Uterus (tissue), 4 donors: ENCODE measurements around the gene PROC. TPM values are rescaled to one million over a fixed set of nuclear protein-coding genes. Genes with fewer than 3 reads are reported as not detected.

Source experiments
- DNase-seq, 2 donors: peaks; one replicate each; pipeline ENCODE4 v3.0.0-alpha.2; 2019 to 2020
- H3K27ac ChIP-seq, 2 donors: fragments of 200-600 bp; sonication (generic); 1 replicate in 1 of 2; 2 replicates in 1 of 2; pipeline ENCODE4 v1.5.1; 2016 to 2018
- H3K27me3 ChIP-seq, 2 donors: fragments of 200-600 bp; sonication (generic); one replicate each; pipeline ENCODE4 v1.5.1; 2018 to 2019; ENCODE audit warnings: control low read depth in 1 of 2
- H3K36me3 ChIP-seq, 2 donors: fragments of 200-600 bp; sonication (generic); one replicate each; pipeline ENCODE4 v1.5.1; 2019; ENCODE audit warnings: control low read depth in 1 of 2
- H3K4me1 ChIP-seq, 2 donors: fragments of 200-600 bp; sonication (generic); one replicate each; pipeline ENCODE4 v1.5.1; 2018 to 2019; ENCODE audit warnings: control low read depth in 1 of 2
- H3K4me3 ChIP-seq, 2 donors: fragments of 200-600 bp; sonication (generic); 1 replicate in 1 of 2; 2 replicates in 1 of 2; pipeline ENCODE4 v1.5.1; 2018 to 2019; ENCODE audit warnings: mild to moderate bottlenecking in 1 of 2
- H3K9me3 ChIP-seq, 2 donors: fragments of 200-600 bp; sonication (generic); one replicate each; pipeline ENCODE4 v1.5.1; 2019; ENCODE audit warnings: control low read depth in 1 of 2
- POLR2A ChIP-seq, 2 donors: fragments of 450-650 bp; IDR thresholded peaks; one replicate each; pipeline ENCODE4 v1.6.1; 2016; ENCODE audit warnings: antibody characterized with exemption in 2 of 2, mild to moderate bottlenecking in 1 of 2, moderate library complexity in 1 of 2
- intact Hi-C: fragments of 100-400 bp; cut with DNase I; formaldehyde crosslinking; loops from one replicate; pipeline ENCODE4 v1.15.1; 2023; ENCODE audit warnings: low total_unique reads
- total RNA-seq, 4 donors: library from RNA; depleted of rRNA in 3 of 4; stranded (reverse); fragments of >200 nt in 3 of 4; gene quantifications; one replicate each; pipeline versions ENCODE4 v1.1.0 to v1.2.4, GENCODE V29; 2014 to 2023
- TF ChIP-seq, protein P1 (sequence below), 4 experiments: fragments of 200-600 bp in 2 of 4; fragments of 450-650 bp in 2 of 4; sonication (generic) in 2 of 4; IDR thresholded peaks; one replicate each; pipeline ENCODE4 v1.5.1; 2016 to 2019; ENCODE audit warnings: antibody characterized with exemption in 4 of 4, mild to moderate bottlenecking in 2 of 4, moderate library complexity in 1 of 4
- donor health status: DM: yes; HTN: yes; CAD: no.

PROC gene
- total RNA-seq, 4 donors from 2014 or later = 0.21 TPM; not detected in 3

DNA sequence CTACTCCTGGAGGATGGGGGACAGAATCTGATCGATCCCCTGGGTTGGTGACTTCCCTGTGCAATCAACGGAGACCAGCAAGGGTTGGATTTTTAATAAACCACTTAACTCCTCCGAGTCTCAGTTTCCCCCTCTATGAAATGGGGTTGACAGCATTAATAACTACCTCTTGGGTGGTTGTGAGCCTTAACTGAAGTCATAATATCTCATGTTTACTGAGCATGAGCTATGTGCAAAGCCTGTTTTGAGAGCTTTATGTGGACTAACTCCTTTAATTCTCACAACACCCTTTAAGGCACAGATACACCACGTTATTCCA, 844 bp downstream of the PROC start:
- Histone ChIP-seq H3K4me1 (peaks cover 0 to 8% of the 10 kb centered on the region in 2 donors), H3K27ac (no peak overlapping the region), H3K9me3 (no peaks in the 10 kb centered on the region), H3K27me3 (peaks cover 0 to 17% of the 10 kb centered on the region in 2 donors), H3K4me3 (no peak overlapping the region), H3K36me3 (no peaks in the 10 kb centered on the region)
- DNase-seq = no peak
- TF ChIP-seq POLR2A (IDR thresholded peaks at IDR 0.05) = no peak
- TF ChIP-seq, protein P1, sequence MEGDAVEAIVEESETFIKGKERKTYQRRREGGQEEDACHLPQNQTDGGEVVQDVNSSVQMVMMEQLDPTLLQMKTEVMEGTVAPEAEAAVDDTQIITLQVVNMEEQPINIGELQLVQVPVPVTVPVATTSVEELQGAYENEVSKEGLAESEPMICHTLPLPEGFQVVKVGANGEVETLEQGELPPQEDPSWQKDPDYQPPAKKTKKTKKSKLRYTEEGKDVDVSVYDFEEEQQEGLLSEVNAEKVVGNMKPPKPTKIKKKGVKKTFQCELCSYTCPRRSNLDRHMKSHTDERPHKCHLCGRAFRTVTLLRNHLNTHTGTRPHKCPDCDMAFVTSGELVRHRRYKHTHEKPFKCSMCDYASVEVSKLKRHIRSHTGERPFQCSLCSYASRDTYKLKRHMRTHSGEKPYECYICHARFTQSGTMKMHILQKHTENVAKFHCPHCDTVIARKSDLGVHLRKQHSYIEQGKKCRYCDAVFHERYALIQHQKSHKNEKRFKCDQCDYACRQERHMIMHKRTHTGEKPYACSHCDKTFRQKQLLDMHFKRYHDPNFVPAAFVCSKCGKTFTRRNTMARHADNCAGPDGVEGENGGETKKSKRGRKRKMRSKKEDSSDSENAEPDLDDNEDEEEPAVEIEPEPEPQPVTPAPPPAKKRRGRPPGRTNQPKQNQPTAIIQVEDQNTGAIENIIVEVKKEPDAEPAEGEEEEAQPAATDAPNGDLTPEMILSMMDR (IDR thresholded peaks at IDR 0.05) = no peak
- intact Hi-C loops = no loop called here

- H3K27me3 ChIP-seq = peaks cover 0 to 17% of the 10 kb centered on the region in 2 donors
- H3K9me3 ChIP-seq = no peaks in the 10 kb centered on the region
- DNase-seq = no peak
- H3K4me3 ChIP-seq = no peak overlapping the region
- no peak overlapping the region for H3K27ac ChIP-seq
- intact Hi-C loops = no loop called here
- peaks cover 0 to 8% of the 10 kb centered on the region in 2 donors for H3K4me1 ChIP-seq
- no peak for TF ChIP-seq POLR2A (IDR thresholded peaks at IDR 0.05)
- TF ChIP-seq, protein P1 (IDR thresholded peaks at IDR 0.05) = no peak
- no peaks in the 10 kb centered on the region for H3K36me3 ChIP-seq
Measured at GRCh38 chr2:127419448-127420038, 1.3 kb downstream of the PROC start.

DNA sequence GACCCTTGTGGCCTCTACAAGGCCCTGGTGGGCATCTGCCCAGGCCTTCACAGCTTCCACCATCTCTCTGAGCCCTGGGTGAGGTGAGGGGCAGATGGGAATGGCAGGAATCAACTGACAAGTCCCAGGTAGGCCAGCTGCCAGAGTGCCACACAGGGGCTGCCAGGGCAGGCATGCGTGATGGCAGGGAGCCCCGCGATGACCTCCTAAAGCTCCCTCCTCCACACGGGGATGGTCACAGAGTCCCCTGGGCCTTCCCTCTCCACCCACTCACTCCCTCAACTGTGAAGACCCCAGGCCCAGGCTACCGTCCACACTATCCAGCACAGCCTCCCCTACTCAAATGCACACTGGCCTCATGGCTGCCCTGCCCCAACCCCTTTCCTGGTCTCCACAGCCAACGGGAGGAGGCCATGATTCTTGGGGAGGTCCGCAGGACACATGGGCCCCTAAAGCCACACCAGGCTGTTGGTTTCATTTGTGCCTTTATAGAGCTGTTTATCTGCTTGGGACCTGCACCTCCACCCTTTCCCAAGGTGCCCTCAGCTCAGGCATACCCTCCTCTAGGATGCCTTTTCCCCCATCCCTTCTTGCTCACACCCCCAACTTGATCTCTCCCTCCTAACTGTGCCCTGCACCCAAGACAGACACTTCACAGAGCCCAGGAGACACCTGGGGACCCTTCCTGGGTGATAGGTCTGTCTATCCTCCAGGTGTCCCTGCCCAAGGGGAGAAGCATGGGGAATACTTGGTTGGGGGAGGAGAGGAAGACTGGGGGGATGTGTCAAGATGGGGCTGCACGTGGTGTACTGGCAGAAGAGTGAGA, 2.0 kb downstream of the PROC start:
- Histone ChIP-seq H3K4me1 (peaks cover 0 to 8% of the 10 kb centered on the region in 2 donors), H3K9me3 (no peaks in the 10 kb centered on the region), H3K27ac (no peak overlapping the region), H3K27me3 (peaks cover 0 to 17% of the 10 kb centered on the region in 2 donors), H3K36me3 (no peaks in the 10 kb centered on the region), H3K4me3 (no peak overlapping the region)
- DNase-seq = no peak
- TF ChIP-seq POLR2A (IDR thresholded peaks at IDR 0.05) = no peak
- TF ChIP-seq, protein P1 (IDR thresholded peaks at IDR 0.05) = no peak
- intact Hi-C loops = no loop called here

DNA sequence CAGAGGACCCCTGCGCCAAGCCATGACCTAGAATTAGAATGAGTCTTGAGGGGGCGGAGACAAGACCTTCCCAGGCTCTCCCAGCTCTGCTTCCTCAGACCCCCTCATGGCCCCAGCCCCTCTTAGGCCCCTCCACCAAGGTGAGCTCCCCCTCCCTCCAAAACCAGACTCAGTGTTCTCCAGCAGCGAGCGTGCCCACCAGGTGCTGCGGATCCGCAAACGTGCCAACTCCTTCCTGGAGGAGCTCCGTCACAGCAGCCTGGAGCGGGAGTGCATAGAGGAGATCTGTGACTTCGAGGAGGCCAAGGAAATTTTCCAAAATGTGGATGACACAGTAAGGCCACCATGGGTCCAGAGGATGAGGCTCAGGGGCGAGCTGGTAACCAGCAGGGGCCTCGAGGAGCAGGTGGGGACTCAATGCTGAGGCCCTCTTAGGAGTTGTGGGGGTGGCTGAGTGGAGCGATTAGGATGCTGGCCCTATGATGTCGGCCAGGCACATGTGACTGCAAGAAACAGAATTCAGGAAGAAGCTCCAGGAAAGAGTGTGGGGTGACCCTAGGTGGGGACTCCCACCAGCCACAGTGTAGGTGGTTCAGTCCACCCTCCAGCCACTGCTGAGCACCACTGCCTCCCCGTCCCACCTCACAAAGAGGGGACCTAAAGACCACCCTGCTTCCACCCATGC, 3.0 kb downstream of the PROC start:
- no peak for TF ChIP-seq POLR2A (IDR thresholded peaks at IDR 0.05)
- TF ChIP-seq, protein P1 (IDR thresholded peaks at IDR 0.05) = no peak
- Histone ChIP-seq H3K36me3 (no peaks in the 10 kb centered on the region), H3K27me3 (peaks cover 0 to 17% of the 10 kb centered on the region in 2 donors), H3K4me3 (no peak overlapping the region), H3K4me1 (peaks cover 0 to 8% of the 10 kb centered on the region in 2 donors), H3K27ac (no peak overlapping the region), H3K9me3 (no peaks in the 10 kb centered on the region)
- intact Hi-C loops = no loop called here
- no peak for DNase-seq
